GM19099 (cell line): ENCODE data around the gene LIN37.

Source experiments
- POLR2A ChIP-seq: IDR thresholded peaks from 3 replicates; pipeline ENCODE4 v1.6.1; 2011; ENCODE audit warnings: low read depth; ENCODE audit not compliant: insufficient read length; ENCODE audit errors: extremely low read depth

The LIN37 gene

DNA sequence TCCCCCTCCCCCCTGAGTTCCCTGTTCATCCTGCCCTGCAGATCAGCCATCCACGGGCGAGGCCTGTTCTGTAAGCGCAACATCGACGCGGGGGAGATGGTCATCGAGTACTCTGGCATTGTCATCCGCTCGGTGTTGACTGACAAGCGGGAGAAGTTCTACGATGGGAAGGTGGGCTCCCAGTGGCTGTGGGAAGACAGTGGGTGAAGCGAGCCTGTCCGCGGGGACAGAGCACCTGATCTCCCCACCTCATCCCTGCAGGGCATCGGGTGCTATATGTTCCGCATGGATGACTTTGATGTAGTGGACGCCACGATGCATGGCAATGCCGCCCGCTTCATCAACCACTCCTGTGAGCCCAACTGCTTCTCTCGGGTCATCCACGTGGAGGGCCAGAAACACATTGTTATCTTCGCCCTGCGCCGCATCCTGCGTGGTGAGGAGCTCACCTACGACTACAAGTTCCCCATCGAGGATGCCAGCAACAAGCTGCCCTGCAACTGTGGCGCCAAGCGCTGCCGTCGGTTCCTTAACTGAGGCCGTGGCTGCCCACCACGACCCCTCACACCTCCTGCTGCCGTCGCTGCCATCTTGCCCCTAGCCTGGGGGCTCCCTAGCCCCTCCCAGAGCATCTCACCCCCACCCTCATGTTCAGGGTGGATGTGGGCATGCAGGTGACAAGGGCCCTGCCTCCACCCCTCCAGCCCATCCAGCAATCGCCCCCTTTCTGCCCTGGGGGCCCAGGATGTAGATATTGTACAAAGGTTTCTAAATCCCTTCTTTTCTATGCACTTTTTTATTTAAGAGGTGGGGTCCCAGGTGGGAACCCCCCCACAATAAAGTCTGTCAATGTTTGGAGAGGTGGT is 10.1 kb upstream of the LIN37 start:
- TF ChIP-seq POLR2A = no peak

DNA sequence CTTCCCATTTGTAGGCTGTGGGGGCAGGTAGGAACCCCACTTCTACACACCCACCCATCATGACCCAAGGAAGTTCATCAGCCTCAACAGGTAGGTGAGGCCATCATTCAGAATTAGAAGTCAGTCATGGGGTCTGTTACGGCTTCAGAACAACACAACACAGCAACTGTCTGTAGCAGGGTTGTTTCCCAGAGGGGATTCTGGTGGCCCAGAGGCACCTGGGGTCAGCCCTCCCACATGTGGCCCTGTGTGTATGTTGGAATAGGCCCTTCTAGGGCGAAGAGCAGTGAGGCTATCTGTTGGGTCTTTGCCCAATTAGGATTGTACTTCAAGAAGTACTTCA is 9.5 kb upstream of the LIN37 start:
- TF ChIP-seq POLR2A = no peak

- peak; percentile 20 for TF ChIP-seq POLR2A
Observed at GRCh38 chr19:35739275-35740107, 8.9 kb upstream of the LIN37 start.

- TF ChIP-seq POLR2A = no peak
Observed at GRCh38 chr19:35740108-35740422, 8.3 kb upstream of the LIN37 start.

- peak; percentile 68 for TF ChIP-seq POLR2A
Observed at GRCh38 chr19:35740423-35741202, 7.8 kb upstream of the LIN37 start.

DNA sequence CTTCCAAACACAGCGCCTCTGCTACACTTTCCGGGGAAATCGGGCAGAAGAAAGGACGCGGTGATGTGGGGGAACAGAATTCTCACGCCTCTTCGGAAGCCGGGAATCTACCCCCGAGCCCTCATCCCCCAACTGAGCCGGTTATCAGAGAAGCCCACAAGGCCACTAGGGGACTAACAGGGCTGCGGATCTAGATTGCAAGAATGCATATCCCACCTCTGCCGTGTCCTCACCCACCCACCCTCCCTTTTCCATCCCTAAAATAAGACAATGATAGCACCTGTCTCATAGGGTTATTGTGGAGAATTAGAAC is 7.2 kb upstream of the LIN37 start:
- no peak for TF ChIP-seq POLR2A

DNA sequence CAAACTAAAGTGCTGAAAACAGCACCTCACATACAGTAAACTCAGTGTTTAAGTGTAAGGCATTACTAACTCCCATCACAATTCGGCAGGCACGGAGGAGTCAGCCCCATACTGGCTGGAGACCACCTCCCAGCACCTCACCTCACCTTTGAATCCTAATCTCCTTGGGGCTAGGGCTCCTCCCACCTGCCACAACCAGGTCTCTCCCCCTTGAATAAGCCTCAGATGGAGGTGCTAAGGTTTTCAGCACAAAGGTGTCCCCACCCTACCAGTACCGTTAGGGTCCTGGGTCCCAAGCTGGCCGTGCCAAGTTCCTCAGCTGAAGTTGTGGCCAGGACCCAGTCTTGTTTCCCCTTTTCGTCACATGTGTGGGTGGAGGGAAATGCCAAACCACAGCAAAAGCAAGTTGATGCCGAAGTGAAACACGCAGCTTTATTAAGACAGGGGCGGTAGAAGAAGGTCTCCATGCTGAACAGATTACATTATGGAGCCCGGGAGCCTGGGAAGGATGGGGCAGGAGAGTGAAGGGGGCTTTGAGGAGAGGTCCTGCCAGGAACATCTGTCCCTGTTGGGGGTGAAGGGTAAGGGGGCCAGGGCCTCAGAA is 6.2 kb upstream of the LIN37 start, which contains the start of gene IGFLR1:
IGFLR1 (minus strand) TSS at position 332 of the 604 bp plus-strand sequence. CDS start 1,272 bp downstream, outside the sequence.
- TF ChIP-seq POLR2A = peak; percentile 74

DNA sequence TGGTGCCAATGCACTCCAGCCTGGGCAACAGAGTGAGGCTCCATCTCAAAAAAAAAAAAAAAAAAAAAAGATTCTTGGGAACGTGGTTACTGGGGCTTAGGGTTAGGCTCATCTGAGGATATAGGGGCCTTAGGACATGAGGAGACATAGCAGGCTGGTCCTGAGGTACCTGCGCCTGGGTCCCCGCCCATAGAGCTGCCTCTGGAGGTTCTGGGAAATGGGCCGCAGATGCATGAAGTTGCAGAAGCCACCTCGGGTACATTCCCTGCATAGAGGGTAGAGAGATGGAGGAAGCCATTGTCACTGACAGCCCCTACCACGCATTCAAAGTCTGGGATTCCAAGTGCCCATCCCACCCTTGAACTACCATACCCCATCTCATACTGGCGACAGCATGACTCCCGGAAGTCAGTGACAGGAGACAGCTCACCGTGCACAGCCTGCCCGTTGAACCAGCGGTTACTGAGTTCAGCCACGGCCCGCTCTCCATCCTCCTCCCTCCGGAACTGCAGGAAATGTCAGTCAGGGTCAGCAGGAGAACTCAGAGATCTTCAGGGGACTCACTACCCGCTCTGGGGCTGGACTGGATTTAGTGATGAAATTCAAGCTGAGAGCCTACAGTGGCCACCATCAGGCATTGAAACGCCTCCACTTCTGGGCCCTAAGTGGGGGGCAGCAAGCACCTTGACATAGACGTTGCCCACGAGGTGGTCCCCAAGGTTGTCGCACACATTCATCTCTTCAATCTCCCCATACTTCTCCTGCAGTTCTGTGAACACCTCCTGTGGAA is 4.5 kb upstream of the LIN37 start:
- no peak for TF ChIP-seq POLR2A

DNA sequence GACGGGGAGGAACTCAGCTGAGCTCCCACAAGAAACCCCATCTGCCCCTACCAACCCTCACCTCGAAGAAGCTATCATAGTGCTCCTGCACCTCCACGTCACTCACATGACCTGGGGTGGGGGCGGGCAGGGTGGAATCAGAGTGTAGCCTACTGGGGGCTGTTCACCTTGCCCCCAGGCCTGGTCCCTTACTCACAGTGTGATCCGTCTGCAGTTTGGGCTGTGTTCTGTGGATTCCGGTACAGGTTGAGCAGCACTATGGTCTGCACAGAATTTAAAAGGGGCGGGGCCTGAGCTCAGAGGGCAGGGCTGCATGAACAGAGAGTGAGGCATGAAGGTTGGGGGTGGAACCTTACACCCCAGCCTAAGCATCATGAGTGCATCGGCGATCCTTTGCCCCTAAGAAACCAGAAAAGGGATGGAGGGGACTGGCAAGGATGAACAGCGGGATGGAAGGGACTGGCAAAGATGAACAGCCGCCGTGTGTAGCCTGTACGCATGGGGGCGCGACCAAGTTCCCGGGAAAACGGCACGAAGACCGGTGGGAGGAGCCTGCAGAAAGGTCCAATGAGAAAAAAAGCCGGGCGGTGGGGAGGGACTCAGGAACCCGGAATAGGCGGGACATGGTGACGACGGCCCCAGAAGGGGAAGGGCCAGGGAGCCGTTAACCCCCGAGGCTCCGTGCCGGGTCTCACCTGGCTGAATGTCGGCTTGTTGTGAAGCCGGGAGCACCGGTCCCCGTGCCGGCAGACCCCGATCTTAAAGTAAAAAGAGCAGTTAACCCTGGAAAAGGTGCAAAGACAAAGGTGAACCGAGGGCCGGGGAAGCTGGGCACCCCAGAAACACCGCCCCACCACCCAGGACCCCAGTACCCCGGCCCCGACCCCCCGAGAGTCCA is 3.7 kb upstream of the LIN37 start:
- TF ChIP-seq POLR2A = peak; percentile 70

DNA sequence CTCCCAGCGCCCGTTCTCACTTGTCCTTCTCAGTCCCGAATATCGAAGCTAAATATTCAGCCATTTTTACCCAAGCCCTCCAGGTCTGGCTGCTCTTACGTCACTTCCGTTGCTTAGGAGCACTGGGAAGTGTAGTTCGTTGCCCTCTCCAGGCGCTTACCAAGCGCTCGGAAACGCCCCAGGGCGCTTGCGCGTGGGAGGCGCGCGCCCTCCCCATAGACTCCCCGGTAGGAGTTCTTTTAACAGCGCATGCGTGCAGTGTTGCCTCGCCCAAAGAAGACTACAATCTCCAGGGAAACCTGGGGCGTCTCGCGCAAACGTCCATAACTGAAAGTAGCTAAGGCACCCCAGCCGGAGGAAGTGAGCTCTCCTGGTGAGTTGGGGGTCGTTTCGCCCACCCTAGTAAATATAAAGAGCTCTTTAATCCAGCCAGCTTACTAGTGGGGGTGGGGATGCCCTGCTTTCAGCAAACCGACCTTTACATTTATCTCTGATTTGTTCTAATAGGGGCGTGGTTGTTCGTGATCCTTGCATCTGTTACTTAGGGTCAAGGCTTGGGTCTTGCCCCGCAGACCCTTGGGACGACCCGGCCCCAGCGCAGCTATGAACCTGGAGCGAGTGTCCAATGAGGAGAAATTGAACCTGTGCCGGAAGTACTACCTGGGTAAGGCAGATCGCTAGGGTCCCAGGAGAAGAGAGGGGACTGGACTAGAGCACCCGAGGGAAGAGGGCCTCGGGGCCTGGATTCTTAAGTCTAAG is 2.9 kb upstream of the LIN37 start, which contains the start of the genes PSENEN and U2AF1L4:
PSENEN (plus strand) TSS at position 324 of the 759 bp plus-strand sequence; CDS start at position 604, 280 bp downstream.
U2AF1L4 (minus strand) TSS at position 91 of the 759 bp plus-strand sequence; CDS start at position 64, 27 bp downstream.
- peak; percentile 65 for TF ChIP-seq POLR2A

GRCh38 chr19:35746087-35746462 is 2.3 kb upstream of the LIN37 start:
- TF ChIP-seq POLR2A = no peak

GRCh38 chr19:35746531-35746930 is 1.8 kb upstream of the LIN37 start:
- TF ChIP-seq POLR2A = no peak
